Endothelial cell of umbilical vein (primary cell): ENCODE data around the gene KRTAP10-10.

Experiments
- CTCF ChIP-seq, 2 donors: IDR thresholded peaks; 1 replicate in 1 of 2; 2 replicates in 1 of 2; pipeline ENCODE4 v1.5.1; 2011; ENCODE audit warnings: low read length in 2 of 2, mild to moderate bottlenecking in 2 of 2, moderate library complexity in 2 of 2, control low read depth in 1 of 2, inconsistent platforms in 1 of 2, low read depth in 1 of 2; ENCODE audit not compliant: insufficient read depth in 1 of 2; ENCODE audit errors: extremely low read depth in 1 of 2
- EZH2 ChIP-seq: IDR thresholded peaks from 2 replicates; pipeline ENCODE4 v1.6.1; 2012; ENCODE audit warnings: borderline replicate concordance, low read depth, mild to moderate bottlenecking, moderate library complexity, low read length, inconsistent platforms; ENCODE audit not compliant: severe bottlenecking
- JUN ChIP-seq: IDR thresholded peaks from 2 replicates; pipeline ENCODE4 v1.6.1; 2011; ENCODE audit warnings: borderline replicate concordance, low read depth; ENCODE audit not compliant: insufficient read length, insufficient read depth
- MAX ChIP-seq: IDR thresholded peaks from 2 replicates; pipeline ENCODE4 v1.6.1; 2011; ENCODE audit not compliant: insufficient read depth, insufficient read length
- MYC ChIP-seq: IDR thresholded peaks from one replicate; pipeline ENCODE4 v1.6.1; 2011; ENCODE audit warnings: mild to moderate bottlenecking, low read depth, low read length
- POLR2A ChIP-seq: IDR thresholded peaks from 2 replicates; pipeline ENCODE4 v1.6.1; 2012; ENCODE audit warnings: low read depth, mild to moderate bottlenecking, control low read depth, low read length
- POLR2AphosphoS5 ChIP-seq: IDR thresholded peaks from 2 replicates; pipeline ENCODE4 v1.6.1; 2012; ENCODE audit warnings: low read depth, mild to moderate bottlenecking, control low read depth, low read length, moderate library complexity; ENCODE audit not compliant: insufficient read depth

GRCh38 chr21:44681152-44681551 lies 44.0 kb downstream of the KRTAP10-10 start:
- no peak for TF ChIP-seq POLR2AphosphoS5
- TF ChIP-seq EZH2, result no peak
- TF ChIP-seq CTCF (IDR thresholded peaks at IDR 0.05; ENCODE audit: extremely low read depth in 1 of 2, insufficient read depth in 1 of 2, low read depth in 1 of 2, low read length in 2 of 2), result no peak
- no peak for TF ChIP-seq POLR2A
- TF ChIP-seq MAX, result no peak
- TF ChIP-seq MYC, result no peak
- no peak for TF ChIP-seq JUN
